ENCODE results near the gene TMEM131. TPM values are rescaled to one million over a fixed set of nuclear protein-coding genes. Genes with fewer than 3 reads are reported as not detected.

Gene TMEM131
- total and polyA plus RNA-seq, 2 of the 8 experiments (the other 6 are each of a cell fraction or from before 2014, with no cell fraction given) = 9.7 to 22.9 TPM

DNA sequence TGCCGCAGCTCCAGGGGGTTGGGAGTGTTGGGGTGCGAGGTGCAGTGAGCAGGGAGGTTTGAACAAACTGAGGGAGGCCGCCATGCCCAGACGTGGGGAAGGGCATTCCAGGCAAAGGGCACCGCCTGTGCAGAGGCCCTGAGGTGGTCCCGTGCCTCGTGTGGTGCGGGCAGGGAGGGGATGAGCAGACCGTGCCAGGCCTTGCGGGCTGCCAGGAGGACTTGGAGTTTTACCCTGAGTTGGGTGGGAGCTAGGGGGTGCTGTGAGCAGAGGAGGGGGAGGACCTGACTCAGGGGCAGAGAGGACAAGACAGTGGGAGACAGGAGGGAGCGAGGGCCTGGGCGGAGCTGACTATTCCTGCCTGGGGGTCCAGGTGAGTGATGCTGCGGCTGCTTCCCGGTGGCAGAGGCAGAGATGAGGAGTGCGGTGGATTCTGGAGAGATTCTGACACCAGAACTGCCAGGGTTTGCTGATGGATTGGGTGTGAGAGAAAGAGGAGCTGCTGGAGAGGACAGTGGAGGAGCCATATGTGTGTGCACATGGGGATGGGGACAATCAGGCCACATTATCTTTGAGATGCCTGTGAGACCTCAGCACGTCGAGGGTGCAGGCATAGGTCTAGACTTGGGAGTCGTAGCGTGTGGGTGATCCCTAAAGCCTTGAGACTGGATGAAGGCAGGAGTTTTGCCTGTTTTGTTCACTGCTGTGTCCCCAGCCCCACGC lies 259.0 kb downstream of the TMEM131 start:
- Histone ChIP-seq H3K23ac (ENCODE audit: insufficient read length) (no peak overlapping the region), H2BK5ac (ENCODE audit: low read depth, low read length) (no peak overlapping the region), H3K18ac (ENCODE audit: extremely low read depth, low read length) (no peak overlapping the region), H3K9me3 (ENCODE audit: insufficient read depth in 2 of 2, low read depth in 1 of 2, low read length in 1 of 2) (no peaks in the 10 kb centered on the region), H3K14ac (ENCODE audit: insufficient read length) (no peak overlapping the region), H4K8ac (ENCODE audit: extremely low read depth, insufficient read depth, low read length) (peak overlapping the region; percentile 16; the same call in 1 of the 2 replicates), H4K5ac (ENCODE audit: insufficient read length, low read depth, low read length) (no peak overlapping the region), H3K79me1 (ENCODE audit: low read depth, low read length) (no peaks in the 10 kb centered on the region), H3K79me2 (ENCODE audit: control insufficient read depth in 1 of 2, insufficient read depth in 2 of 2, low read length in 2 of 2) (no peaks in the 10 kb centered on the region), H2BK120ac (replicated peaks; ENCODE audit: low read depth, low read length) (no peak overlapping the region), H3K27me3 (replicated peaks in 1 of 4; ENCODE audit: control insufficient read depth in 3 of 4, extremely low read depth in 1 of 4, insufficient read depth in 3 of 4, low read length in 3 of 4) (no peaks in the 10 kb centered on the region), H3K4me2 (ENCODE audit: insufficient read depth in 1 of 2, low read depth in 2 of 2, low read length in 2 of 2) (no peak overlapping the region), H2AFZ (ENCODE audit: low read length) (no peak overlapping the region), H3K27ac (ENCODE audit: low read depth, low read length) (no peak overlapping the region), H3K36me3 (ENCODE audit: control insufficient read depth in 2 of 4, insufficient read depth in 4 of 4, low read length in 3 of 4) (no peaks in the 10 kb centered on the region), H2BK15ac (ENCODE audit: low read length) (no peak overlapping the region), H4K20me1 (replicated peaks in 1 of 2; ENCODE audit: control insufficient read depth in 1 of 2, insufficient read depth in 2 of 2, low read length in 2 of 2) (peaks cover 0 to 1% of the 10 kb centered on the region in 2 experiments), H3K4me1 (replicated peaks in 1 of 4; ENCODE audit: control insufficient read depth in 3 of 4, insufficient read depth in 4 of 4, low read length in 3 of 4) (no peaks in the 10 kb centered on the region), H3K56ac (replicated peaks; ENCODE audit: insufficient read length, low read depth, low read length) (no peak overlapping the region), H2AK5ac (ENCODE audit: low read depth, low read length) (no peak overlapping the region), H3K23me2 (ENCODE audit: low read depth, low read length) (no peaks in the 10 kb centered on the region), H3K9ac (replicated peaks in 1 of 4; ENCODE audit: extremely low read depth in 1 of 4, low read depth in 3 of 4, low read length in 3 of 4) (no peak overlapping the region), H2BK12ac (ENCODE audit: low read depth, low read length) (0 out of 2 replicates have a peak overlapping the region, but pooled peaks have one; percentile 17), H2BK20ac (ENCODE audit: low read length) (no peak overlapping the region), H4K91ac (replicated peaks; ENCODE audit: insufficient read length, low read length) (no peak overlapping the region), H3K4ac (replicated peaks; ENCODE audit: insufficient read length, low read depth, low read length) (no peak overlapping the region), H3K4me3 (ENCODE audit: extremely low read depth in 1 of 4, insufficient read depth in 2 of 4, low read depth in 3 of 4, low read length in 4 of 4) (no peak overlapping the region)
- POLR2A ChIA-PET (ENCODE audit: partially characterized antibody) = interaction anchor here (1.3 kb wide), 1 partner anchor 74 kb away, joined by 3 read pairs; no protein-coding TSS in a partner anchor
- FAIRE-seq (no peak), DNase-seq (ENCODE audit: low read depth in 1 of 2, low spot score in 2 of 2) (no peak)
- WGBS, 2 experiments (ENCODE audit: extremely low coverage in 1 of 2, insufficient coverage in 1 of 2, insufficient read length in 1 of 2, insufficient replicate concordance in 2 of 2, low coverage in 1 of 2, low lambda C conversion rate in 2 of 2, missing lambda C conversion rate in 1 of 2) = 92% methylated on average over 17 of the region's 20 CpGs; no CpG with 5 or more reads in 1 of the 2 experiments
- CTCF ChIA-PET (ENCODE audit: partially characterized antibody) = interaction anchor here (1.0 to 2.0 kb wide), 6 partner anchors 12 to 37 kb away, joined by 3 to 9 read pairs (median 4); no protein-coding TSS in a partner anchor
- TF ChIP-seq EZH2 (IDR thresholded peaks at IDR 0.05; ENCODE audit: low read depth, low read length, severe bottlenecking) (no peak), PHF8 (conservative IDR thresholded peaks at IDR 0.05; ENCODE audit: low read depth, low read length) (no peak), SIX5 (IDR thresholded peaks at IDR 0.05; ENCODE audit: low read depth, low read length) (no peak), SP4 (IDR thresholded peaks at IDR 0.05; ENCODE audit: low read length) (no peak), ASH2L (IDR thresholded peaks at IDR 0.05; ENCODE audit: low read length) (no peak), POLR2A (IDR thresholded peaks at IDR 0.05; ENCODE audit: control extremely low read depth in 1 of 2, low read depth in 2 of 2, low read length in 2 of 2) (no peak), KDM1A (IDR thresholded peaks at IDR 0.05; ENCODE audit: borderline replicate concordance, low read length) (no peak), TBP (IDR thresholded peaks at IDR 0.05; ENCODE audit: low read depth, low read length) (no peak)
- TF ChIP-seq, protein P1, sequence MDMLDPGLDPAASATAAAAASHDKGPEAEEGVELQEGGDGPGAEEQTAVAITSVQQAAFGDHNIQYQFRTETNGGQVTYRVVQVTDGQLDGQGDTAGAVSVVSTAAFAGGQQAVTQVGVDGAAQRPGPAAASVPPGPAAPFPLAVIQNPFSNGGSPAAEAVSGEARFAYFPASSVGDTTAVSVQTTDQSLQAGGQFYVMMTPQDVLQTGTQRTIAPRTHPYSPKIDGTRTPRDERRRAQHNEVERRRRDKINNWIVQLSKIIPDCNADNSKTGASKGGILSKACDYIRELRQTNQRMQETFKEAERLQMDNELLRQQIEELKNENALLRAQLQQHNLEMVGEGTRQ (IDR thresholded peaks at IDR 0.05; ENCODE audit: low read length) = no peak
- TF ChIP-seq, protein P2, sequence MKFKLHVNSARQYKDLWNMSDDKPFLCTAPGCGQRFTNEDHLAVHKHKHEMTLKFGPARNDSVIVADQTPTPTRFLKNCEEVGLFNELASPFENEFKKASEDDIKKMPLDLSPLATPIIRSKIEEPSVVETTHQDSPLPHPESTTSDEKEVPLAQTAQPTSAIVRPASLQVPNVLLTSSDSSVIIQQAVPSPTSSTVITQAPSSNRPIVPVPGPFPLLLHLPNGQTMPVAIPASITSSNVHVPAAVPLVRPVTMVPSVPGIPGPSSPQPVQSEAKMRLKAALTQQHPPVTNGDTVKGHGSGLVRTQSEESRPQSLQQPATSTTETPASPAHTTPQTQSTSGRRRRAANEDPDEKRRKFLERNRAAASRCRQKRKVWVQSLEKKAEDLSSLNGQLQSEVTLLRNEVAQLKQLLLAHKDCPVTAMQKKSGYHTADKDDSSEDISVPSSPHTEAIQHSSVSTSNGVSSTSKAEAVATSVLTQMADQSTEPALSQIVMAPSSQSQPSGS (IDR thresholded peaks at IDR 0.05; ENCODE audit: low read length) = no peak

All from H1 (cell line).